ENCODE measurements around the gene C2CD4D.
"Not testable (repeated sequence)": the region's sequence is repeated elsewhere in the genome, so short reads cannot be mapped to it uniquely, and the experiment has no call there.

Gene C2CD4D

DNA sequence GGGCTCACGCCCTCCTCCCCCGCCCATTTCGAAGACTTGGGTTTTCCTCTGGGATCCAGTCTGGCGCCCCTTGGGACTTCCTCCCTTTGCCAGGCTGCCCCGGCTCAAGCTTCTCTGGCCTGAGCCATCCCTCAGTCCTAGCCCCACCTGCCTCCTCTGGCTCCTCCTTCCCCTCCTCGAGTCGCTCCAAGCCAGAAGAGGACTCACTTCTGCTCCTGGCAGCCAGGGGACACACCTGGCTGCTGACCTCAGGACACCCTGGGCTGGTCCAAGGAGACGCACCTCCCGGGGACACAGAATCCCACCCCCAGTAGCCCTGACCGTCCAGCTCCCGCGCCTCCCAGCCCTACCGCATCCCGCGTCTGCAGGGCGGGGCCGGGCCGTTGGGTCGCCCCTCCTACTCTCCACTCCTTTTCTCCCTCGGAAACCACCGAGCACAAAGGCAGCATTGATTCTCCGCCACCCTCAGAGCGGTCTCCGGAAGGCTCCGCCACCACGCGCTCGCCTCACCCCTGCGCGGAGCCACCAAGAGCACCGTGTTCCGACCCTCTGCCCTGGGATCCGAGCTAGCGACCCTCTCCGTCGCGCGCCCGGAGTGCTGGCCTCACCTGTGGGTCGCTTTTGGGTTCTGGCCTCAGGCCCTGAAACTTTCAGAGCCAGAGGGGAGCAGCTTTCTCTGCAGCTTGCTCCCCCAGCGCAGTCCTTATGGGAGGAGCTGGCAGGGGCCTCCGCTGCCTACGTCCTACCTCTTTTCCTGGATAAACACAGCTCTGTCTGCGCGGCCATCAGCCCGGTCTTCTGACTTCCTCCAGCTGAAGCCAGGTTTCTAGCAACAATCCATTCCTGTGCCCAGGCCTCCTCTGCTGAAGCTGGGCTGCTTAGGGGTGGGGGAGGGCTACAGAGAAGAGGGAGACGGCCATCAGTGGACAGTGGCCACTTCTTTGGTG, at the start of gene C2CD4D:
TSS of gene C2CD4D (minus strand) at position 364 of the 947 bp plus-strand sequence. CDS start 831 bp downstream, outside the sequence.
- peak; percentile 39 for DNase-seq

DNA sequence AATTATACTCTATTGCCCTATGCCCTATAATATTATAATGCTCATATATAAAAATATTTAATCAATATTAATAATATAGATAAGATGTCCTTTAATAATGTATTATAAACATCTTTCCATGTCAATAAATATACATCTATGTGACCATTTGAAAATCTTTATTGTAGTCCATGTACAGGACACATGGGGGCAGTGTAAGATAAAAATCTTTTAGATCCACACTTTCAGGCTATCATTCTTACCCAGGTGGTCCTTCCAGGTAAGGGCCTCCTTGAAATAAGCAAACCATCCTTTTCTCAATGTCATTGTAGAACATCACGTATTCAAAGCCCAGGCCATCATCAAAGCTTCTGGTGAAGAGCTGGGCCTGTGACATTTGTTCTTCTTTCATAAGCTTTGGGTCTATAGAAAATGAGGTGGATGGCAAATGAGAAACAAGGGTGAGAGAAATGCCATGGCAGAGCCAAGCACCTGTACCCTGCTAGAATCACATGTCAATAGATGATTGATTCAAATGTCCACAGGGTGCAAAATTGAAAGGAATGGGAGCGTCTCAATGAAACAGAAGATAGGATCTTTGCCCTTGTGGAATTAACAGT, 49.5 kb upstream of the C2CD4D start:
- DNase-seq: peak; percentile 53

DNA sequence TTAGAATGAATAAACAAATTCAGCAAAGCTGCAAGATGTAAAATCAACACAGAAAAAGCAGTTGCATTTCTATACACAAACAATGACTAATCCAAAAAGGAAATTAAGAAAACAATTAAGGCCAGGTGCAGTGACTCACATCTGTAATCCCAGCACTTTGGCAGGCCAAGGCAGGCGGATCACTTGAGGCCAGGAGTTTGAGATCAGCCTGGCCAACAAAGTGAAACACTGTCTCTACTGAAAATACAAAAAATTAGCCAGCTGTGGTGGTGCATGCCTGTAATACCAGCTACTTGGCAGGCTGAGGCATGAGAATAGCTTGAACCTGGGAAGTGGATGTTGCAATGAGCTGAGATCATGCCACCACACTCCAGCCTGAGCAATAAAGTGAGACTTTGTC, 47.4 kb upstream of the C2CD4D start:
- no peak for DNase-seq

DNA sequence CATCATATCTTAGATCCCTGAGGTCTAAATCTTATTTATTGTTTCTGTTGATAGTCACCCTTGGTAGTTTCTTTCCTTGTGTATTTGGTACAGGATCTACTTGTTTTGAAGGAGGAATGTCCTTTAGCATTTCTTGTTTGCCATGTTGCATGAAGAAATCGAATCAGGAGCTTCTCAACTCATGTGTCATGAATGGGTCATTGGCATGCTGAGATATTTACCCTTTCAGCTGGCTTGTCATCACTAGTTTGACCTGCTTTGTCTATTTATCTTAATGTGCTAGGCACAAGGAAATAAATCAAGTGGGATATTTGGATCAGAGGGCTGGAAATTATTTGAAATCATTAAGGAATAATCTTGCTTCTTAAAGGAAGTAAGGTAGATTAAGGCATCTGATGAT, 45.9 kb upstream of the C2CD4D start:
- no peak for DNase-seq

DNA sequence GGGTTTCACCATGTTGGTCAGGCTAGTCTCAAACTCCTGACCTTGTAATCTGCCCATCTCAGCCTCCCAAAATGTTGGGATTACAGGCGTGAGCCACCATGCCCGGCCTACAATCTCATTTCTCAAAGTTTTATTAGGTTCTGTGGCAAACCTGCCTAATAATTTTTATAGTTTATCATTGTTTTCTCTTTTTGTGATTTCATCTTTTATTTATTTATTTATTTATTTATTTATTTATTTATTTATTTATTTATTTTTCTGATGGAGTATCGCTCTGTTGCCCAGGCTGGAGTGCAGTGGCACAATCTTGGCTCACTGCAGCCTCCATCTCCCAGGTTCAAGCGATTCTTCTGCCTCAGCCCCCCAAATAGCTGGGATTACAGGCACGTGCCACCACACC, 45.3 kb upstream of the C2CD4D start:
- not testable (repeated sequence) for DNase-seq

DNA sequence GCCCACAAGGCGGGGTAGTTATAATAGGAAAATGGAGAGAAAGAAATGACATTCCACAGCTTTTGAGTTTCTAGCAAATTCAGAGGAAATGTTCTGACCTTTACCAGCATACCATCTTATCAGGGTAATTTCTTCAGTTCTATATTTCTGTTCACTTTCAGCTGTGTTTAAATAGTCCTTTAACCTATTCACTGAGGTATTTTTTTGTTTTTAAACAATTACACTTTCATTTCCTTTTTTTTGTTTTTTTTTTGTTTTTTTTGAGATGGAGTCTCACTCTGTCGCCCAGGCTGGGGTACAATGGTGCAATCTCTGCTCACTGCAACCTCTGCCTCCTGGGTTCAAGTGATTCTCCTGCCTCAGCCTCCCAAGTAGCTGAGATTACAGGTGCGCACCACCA, 44.8 kb upstream of the C2CD4D start:
- DNase-seq: not testable (repeated sequence)

DNA sequence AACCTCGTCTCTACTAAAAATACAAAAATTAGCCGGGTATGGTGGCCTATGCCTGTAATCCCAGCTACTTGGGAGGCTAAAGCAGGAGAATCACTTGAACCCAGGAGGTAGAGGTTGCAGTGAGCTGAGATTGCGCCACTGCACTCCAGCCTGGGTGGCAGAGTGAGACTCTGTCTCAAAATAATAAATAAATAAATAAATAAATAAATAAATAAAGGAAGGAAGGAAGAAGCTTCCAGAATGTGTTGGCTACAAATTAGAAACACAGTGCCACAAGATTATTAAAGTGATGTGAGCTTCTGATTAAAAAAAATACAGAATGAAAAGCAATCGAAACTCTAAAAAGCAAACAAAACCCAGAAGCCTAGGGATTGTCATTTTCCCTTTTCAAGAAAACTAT, 44.3 kb upstream of the C2CD4D start:
- DNase-seq: not testable (repeated sequence)

DNA sequence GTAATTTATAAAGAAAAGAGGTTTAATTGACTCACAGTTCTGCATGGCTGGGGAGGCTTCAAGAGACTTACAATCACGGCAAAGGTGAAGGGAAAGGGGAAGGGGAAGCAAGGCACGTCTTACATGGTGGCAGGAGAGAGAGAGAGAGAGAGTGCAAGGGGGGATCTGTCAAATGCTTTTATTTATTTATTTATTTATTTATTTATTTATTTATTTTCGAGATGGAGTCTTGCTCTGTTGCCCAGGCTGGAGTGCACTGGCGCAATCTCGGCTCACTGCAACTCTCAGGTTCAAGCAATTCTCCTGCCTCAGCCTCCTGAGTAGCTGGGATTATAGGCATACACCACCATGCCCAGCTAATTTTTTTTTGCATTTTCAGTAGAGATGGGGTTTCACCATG, 43.3 kb upstream of the C2CD4D start:
- DNase-seq: not testable (repeated sequence)

DNA sequence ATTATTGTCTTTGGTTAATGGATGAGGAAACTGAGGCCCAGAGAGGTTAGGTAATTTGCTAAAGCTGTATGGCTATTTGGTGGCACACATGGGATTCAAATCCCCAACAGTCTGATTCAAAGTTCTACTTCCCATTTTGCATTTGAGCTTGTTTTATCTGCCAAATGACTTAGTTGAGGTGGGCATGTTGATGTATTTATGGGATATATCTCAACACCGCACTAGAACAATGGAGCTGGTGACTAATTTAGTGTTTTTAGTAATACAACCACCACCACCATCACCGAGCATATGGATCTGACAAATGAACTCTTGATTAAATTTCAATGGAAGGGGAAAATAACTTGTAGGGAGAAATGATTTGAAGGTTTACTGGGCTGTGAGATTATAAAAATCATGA, 42.8 kb upstream of the C2CD4D start:
- DNase-seq: no peak

DNA sequence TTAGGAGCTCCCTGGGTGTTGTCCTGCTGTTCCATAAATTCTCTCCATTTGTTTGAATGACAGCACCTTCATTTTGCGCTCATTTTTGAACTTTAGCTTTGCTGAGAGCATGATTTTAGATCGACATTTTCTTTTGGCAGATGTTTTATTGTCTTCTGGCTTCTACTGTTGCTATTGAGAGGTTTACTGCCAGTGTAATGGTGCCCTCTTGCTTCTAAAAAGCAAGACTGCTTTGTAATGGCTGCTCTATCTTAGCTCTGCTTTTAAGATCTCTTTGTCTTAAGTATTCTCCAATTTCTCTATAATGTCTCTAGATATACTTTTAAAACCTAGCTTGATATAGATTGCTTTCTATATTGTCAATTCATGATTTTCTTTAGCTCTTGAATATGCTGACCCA, 41.9 kb upstream of the C2CD4D start:
- no peak for DNase-seq

DNA sequence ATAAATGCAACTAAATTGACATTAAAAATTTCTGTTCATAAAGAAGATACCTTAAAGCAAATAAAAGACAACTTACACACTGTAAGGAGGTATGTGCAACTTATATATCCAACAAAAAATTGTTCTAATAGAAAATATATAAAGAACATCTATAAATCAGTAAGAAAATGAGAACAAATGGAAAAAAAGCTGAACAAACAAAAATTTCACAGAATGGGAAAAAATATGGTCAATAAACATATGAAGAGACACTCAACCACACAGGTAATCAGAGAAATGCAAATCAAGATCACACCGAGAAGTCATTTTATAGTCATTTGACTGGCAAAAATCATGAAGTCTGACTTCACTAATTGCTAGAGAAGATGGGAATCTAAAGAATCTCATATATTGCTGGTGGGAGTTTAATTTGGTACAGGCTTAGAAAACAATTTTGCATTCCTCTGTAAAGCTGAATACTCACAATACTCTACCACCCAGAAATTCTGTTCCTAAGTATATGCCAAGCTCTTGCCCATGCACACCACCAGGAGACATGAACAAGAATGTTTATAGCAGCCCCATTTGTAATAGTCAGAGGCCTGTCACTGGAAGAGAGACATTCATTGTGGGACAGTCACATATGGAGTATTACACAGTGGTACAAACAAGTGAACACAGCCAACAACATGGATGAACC, 35.9 kb upstream of the C2CD4D start:
- no peak for DNase-seq

DNA sequence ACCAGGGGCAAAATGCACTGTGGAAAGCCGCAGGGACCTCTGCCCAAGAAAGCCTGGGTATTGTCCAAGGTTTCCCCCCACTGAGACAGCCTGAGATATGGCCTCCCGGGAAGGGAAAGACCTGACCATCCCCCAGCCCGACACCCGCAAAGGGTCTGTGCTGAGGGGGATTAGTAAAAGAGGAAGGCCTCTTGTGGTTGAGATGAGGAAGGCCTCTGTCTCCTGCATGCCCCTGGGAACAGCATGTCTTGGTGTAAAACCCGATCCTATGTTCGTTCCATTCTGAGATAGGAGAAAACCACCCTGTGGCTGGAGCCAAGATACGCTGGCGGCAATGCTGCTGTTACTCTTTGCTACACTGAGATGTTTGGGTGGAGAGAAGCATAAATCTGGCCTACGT, 33.2 kb upstream of the C2CD4D start:
- peak; percentile 17 for DNase-seq

DNA sequence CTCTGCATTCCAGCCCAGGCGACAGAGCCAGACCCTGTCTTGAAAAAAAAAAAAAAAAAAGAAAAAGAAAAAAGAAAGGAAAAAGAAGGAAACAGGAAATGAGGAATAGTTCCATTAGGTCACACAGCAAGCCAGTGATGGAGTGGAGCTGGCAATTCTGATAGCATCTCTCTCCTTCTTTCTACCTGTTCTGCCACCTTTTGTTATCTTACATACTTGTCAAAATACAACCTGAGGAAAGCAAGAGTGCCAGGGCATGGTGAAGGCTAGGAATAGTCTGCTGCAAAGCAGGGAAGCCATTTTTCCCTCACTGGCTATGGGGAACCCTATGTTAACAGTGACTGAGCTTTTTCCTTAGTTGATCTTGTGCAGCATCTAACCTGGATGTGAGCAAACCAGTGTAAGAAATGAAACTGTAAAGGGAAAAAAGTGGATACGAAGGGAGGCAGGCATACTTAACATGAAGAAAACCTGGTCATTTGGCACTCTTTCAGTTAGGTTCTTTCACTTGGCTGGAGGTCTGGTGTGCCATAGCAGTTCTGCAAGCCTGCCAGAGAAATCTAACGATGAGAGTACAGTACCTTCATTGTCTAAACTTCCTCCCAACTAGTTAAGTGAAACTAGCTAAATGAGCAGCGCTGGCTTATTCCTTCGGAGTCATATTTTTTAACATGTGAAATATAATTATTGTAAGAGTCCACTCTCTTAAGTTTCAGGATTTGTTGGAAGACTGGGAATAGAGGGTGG, 31.8 kb upstream of the C2CD4D start:
- no peak for DNase-seq

DNA sequence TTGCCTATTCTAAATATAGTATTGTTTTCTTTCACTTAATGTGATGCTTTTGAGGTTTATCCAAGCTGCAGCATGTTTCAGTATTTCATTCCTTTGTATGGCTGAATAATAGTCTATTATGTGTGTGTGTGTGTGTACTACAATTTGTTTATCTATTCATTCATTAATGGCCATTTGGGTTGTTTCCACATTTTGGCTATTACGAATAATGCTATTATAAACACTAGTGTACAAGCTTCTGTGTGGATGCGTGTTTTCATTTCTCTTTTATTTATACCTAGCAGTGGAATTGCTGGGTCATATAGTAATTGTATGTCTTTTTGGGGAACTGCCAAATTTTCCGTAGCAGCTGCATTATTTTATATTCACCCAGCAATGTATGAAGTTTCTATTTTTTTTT, 28.9 kb upstream of the C2CD4D start:
- DNase-seq: no peak

DNA sequence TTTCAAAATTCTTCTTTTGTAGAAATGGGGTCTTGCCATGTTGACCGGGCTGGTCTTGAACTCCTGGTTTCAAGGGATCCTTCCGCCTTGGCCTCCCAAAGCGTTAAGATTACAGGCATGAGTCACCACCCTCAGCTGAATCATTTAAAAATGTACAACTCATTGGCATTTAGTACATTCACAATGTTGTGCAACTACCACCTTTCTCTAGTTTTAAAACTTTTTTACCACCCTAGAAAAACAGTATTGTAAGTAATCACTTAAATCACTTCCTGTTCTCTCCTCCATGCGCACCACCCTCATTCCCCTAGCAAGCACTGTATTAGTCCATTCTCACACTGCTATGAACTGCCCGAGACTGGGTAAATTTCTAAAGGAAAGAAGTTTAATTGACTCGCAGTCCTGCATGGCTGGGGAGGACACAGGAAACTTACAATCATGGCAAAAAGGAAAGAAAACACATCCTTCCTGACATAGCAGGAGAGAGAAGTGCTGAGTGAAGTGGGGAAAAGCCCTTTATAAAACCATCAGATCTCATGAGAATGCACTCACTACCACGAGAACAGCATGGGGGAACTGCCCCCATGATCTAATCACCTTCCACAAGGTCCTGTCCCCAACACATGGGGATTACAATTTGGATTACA, 28.3 kb upstream of the C2CD4D start:
- no peak for DNase-seq

DNA sequence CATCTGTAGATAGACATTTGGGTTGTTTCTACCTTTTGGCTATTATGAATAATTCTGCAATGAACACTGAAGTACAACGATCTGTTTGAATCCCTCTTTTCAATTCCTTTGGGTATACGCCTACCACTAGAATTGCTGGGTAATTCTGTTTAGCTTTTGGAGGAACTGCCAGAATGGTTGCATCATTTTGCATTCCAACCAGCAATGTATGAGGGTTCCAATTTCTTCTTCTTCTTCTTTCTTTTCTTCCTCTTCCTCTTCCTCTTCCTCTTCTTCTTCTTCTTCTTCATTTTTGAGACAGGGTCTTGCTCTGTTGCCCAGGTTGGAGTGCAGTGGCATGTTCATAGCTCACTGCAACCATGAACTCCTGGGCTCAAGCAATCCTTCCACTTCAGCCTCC, 27.7 kb upstream of the C2CD4D start:
- DNase-seq: no peak

DNA sequence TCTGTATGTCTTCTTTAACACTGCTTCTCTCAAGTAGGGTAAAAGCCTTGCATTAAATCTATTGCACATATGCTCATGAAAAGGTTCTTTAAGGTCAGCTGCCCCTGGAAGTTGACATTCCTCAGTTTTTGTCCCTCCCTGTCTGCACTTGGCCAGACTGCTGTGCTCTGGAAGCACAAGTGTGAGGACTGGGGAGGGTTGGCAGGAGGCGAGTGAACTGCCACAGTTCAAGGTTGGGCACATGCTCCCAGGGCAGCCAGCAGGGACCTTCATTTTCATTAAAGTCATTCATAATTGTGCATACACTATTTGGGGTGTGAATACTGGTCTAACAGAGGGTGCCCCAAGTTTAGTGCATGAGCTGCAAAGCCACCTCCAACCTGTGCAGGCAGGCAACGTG, 24.8 kb upstream of the C2CD4D start:
- no peak for DNase-seq

DNA sequence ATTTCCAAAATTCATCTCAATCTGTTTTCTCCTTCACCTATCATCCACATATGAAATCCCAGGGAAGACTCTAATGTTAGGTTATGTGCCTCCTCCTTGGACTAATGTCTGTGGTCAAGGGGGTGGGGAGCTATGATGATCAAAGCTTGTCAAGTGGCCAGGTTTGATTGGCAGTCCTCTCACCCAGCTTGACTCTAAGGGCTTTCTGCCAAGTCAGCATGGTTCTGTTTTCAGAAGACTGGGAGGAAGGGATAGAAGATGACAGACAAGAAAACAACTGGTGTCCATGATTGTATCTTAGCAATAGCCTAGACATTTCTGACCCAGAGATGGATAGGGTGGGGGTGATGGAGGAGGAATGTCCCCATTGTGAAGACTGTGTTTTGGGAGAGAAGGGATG, 23.0 kb upstream of the C2CD4D start:
- DNase-seq: peak; percentile 51

DNA sequence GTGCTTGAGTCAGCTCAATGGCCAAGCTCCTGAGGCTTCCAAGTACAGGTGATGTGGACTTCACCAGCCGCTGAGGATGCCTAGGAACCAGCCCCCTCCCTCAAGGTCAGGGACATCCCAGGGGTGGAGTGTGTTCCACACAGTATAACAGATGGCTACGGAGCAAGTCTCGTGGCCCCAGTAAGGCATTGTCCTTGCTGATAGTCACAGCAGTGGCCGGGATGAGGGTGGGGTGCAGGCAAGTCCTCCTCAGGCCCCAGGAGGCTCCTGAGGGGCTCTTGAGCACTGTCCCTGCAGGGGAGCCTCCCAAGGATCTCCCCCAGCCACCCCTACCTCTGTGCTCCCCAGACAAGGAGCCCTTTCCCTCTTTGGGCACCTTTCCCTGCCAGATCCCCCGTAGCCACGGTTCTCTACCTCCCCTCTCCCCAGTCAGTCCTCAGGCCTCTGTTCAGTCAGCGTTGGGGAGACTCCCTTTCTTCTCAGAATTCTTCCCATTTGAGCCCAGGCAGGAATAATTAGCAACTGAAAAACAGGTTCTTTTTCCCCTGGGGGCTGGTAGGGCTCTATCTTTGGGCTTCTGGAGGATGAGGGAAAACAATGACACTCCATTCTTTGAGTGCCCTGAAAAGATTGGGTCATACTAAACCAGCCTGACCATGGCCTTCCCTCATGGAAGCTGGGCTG, 21.0 kb upstream of the C2CD4D start:
- DNase-seq: no peak

DNA sequence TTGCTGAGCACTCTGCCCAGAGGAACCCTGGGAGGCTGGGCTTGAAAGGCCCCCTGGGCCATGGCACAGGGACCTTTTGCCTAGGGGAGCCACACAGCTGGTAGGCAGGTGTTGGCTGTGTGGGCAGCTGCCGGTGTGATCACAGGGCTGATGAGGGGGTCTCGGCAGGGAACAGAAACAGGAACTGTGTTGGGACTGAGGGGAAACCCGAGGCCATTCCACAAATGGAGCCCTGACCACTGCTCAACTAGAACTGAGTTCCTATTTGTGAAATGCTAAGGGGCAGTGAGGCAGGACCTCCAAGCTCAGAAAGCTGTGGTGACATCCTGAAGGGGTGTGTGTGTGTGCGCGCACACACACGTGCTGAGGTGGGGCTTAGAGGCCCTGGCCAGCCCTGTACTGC, 20.3 kb upstream of the C2CD4D start:
- no peak for DNase-seq

DNA sequence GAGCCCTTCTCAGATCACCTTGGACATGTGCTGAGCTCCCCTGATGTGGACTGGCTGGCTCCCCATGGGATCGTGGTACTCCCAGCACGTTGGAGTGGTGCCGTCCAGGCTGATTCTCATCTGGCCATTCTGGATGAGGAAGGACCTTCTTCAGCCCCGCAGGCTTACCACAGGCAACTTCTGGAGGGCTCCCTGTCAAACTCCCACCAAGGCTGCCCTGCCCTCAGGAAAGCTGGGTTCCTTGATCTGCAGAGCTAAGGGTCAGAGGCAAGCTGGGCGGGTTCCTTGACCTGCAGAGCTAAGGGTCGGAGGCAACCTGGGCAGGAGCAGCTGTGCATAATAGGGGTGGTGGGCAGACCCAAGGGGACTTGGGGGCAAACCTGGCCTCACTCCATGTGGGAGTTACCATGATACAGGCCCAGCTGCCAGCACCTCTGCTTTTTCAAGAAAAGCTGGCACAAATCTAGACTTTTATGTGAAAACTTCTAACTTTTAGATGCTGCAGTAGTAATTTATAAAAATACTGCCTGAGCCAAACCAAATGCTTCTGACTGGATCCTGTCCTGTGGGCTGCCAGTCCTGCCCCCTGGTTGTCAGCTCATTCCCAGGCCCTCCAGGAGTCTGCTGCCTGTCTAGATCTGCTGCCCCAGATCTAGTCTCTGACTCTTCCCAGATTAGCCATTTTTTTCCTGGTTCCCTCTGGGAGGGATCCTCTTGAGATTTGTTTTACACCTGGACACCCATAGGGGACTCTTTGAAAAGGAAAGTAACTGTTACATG, 19.5 kb upstream of the C2CD4D start:
- no peak for DNase-seq
